RWPE2 (cell line): ENCODE data around the gene OTULIN.

Experiments used
- ATAC-seq: fragments of 200-7000 bp; cut with Tn5 transposase; 3 replicates; pipeline ENCODE4 v1.9.1; 2021; ENCODE audit warnings: low read depth
- DNase-seq: peaks from one replicate; pipeline ENCODE4 v3.0.0-alpha.2; 2020; ENCODE audit warnings: low spot score
- H3K27ac ChIP-seq: fragments of 450-650 bp; 2 replicates; pipeline ENCODE4 v1.5.1; 2017; ENCODE audit warnings: mild to moderate bottlenecking; ENCODE audit not compliant: poor library complexity, severe bottlenecking
- H3K27me3 ChIP-seq: fragments of 250-450 bp; sonication (Bioruptor Pico); 2 replicates; pipeline ENCODE4 v1.5.1; 2021; ENCODE audit warnings: mild to moderate bottlenecking, moderate library complexity; ENCODE audit not compliant: insufficient read depth, poor library complexity, severe bottlenecking
- H3K36me3 ChIP-seq: fragments of 250-450 bp; sonication (Bioruptor Pico); 2 replicates; pipeline ENCODE4 v1.5.1; 2020; ENCODE audit warnings: low read depth, mild to moderate bottlenecking, moderate library complexity
- H3K4me1 ChIP-seq: fragments of 250-450 bp; sonication (Bioruptor Pico); 2 replicates; pipeline ENCODE4 v1.5.1; 2021; ENCODE audit warnings: mild to moderate bottlenecking, moderate library complexity; ENCODE audit not compliant: insufficient read depth, poor library complexity, severe bottlenecking
- H3K4me3 ChIP-seq: fragments of 250-450 bp; sonication (Bioruptor Pico); 2 replicates; pipeline ENCODE4 v1.5.1; 2021; ENCODE audit warnings: mild to moderate bottlenecking, moderate library complexity; ENCODE audit not compliant: severe bottlenecking
- H3K9me3 ChIP-seq: fragments of 250-450 bp; sonication (Bioruptor Pico); 2 replicates; pipeline ENCODE4 v1.5.1; 2021; ENCODE audit warnings: mild to moderate bottlenecking, moderate library complexity; ENCODE audit not compliant: severe bottlenecking
- CTCF ChIP-seq: fragments of 450-650 bp; IDR thresholded peaks from one replicate; pipeline ENCODE4 v1.5.1; 2017; ENCODE audit warnings: mild to moderate bottlenecking, moderate library complexity; ENCODE audit not compliant: poor library complexity, severe bottlenecking

The OTULIN gene

DNA sequence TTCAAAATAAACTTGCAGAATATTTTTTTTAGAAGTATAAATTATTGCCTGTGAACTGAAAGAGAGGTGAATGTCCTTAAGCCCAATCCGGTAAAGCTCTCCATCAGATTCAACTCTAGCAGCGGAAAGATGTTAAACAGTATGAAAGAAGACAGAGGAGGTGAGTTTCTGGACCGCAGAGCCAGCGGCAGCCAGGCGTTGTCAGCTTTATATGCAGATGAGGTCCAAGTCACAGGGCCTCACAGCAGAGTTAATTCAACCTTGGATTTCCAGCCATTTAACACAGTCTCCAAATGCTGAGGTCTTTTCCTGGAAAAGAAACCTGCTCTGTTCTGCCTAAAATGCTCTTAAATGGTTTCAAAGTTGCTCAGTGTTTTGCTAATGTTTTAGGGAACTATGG is 75.5 kb downstream of the OTULIN start:
- TF ChIP-seq CTCF = no peak
- ATAC-seq (no peak), DNase-seq (no peak)
- Histone ChIP-seq H3K27me3 (no peaks in the 10 kb centered on the region), H3K9me3 (no peaks in the 10 kb centered on the region), H3K27ac (peak overlapping the region; percentile 72), H3K4me1 (peaks cover 26% of the 10 kb centered on the region), H3K4me3 (no peak overlapping the region), H3K36me3 (peaks cover 5% of the 10 kb centered on the region; the same call in 1 of the 2 replicates)

DNA sequence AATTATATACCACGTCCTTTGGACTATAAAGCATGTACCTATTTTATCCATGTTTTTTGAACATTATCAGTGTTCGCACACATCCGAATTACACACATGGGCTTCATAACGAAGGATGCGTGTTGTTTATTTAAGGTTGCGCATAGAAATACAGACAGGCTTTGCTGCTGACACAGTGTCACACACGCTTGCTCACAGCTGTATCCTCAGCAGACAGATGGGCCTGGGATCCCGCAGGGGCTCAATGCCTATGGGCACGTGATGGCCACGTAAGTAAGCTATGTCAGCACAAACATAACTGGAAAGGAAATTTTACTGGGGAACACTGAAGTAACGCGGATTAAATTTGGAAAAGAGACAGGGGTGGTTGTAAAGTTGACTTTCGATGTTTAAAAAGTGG is 76.6 kb downstream of the OTULIN start:
- Histone ChIP-seq H3K9me3 (no peaks in the 10 kb centered on the region), H3K27ac (no peak overlapping the region), H3K36me3 (peaks cover 5% of the 10 kb centered on the region; the same call in 1 of the 2 replicates), H3K27me3 (no peaks in the 10 kb centered on the region), H3K4me1 (peaks cover 26% of the 10 kb centered on the region), H3K4me3 (no peak overlapping the region)
- TF ChIP-seq CTCF = no peak
- DNase-seq (no peak), ATAC-seq (no peak)

DNA sequence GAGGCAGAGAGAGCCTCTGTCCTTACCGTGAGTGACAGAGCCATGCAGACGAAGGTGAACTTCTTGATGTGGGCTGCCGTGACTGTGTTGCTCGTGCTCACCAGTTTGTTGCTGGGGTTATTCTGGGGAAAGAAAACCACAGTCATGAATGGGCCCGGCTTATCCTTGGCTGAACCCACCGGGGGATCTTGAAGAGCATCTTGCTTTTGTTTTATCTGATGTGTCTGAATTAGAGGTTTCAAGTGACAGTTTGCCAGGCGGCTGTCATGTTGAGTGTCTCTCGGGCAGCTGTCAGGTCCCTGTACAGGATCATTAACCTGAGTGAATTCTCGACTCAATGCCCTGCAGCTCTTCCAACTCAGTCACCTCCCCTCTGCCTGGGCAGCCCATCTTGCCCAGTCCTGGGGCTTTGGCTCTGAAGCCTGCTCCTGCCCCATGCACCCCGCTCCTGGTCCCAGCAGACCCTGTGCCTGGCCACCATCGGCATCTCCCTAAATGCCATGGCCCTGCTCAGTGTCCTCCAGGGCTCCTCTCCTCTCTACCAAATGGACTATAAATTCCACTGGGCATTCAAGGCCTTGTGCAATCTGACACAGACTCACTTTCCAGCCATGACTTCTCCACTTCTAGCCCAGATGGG is 77.4 kb downstream of the OTULIN start:
- Histone ChIP-seq H3K4me1 (peaks cover 26% of the 10 kb centered on the region), H3K36me3 (peaks cover 5% of the 10 kb centered on the region; the same call in 1 of the 2 replicates), H3K9me3 (no peaks in the 10 kb centered on the region), H3K27me3 (no peaks in the 10 kb centered on the region), H3K27ac (no peak overlapping the region), H3K4me3 (no peak overlapping the region)
- DNase-seq (no peak), ATAC-seq (no peak)
- no peak for TF ChIP-seq CTCF

DNA sequence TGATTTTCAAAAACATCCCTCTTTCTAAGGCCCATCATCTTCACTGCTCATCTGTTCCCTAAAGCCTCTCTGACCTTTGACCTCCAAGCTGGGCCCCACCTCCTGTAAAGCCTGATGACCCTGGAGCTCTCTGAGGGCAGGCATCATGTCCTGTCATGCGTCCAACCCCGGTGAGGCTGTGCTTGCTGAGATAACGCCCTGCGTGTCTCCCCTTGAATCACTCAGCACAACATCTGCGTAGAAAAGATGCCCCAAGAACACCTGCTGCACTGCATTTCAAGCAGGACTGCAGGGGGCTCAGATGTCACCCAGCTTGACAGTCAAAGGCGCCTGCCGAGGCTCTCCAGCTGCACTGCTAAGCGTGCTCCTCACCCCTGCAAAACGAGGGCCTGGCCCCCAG is 78.0 kb downstream of the OTULIN start:
- no peak overlapping the region for H3K27ac ChIP-seq

More for the DNA sequence above, 78.0 kb downstream of the OTULIN start:
- H3K36me3 ChIP-seq = peaks cover 5% of the 10 kb centered on the region; the same call in 1 of the 2 replicates
- H3K4me1 ChIP-seq = peaks cover 26% of the 10 kb centered on the region
- no peak for TF ChIP-seq CTCF
- no peaks in the 10 kb centered on the region for H3K9me3 ChIP-seq
- DNase-seq (no peak), ATAC-seq (no peak)
- H3K27me3 ChIP-seq = no peaks in the 10 kb centered on the region
- no peak overlapping the region for H3K4me3 ChIP-seq
